ENCODE measurements around the gene CLMP.
"Not testable (repeated sequence)": the region's sequence is repeated elsewhere in the genome, so short reads cannot be mapped to it uniquely, and the experiment has no call there.

CLMP gene

GRCh38 chr11:123169821-123170220, 25.2 kb downstream of the CLMP start:
- Mint-ChIP-seq H3K36me3 (no peaks in the 10 kb centered on the region), H3K27ac (no peak overlapping the region), H3K4me1 (no peaks in the 10 kb centered on the region), H3K9me3 (no peaks in the 10 kb centered on the region), H3K4me3 (no peak overlapping the region)
- ATAC-seq = no peak
- DNase-seq (ENCODE audit: low spot score in 2 of 2) = no peak

- DNase-seq (ENCODE audit: low spot score in 2 of 2) (no peak), ATAC-seq (no peak)
- Mint-ChIP-seq H3K4me3 (no peak overlapping the region), H3K9me3 (no peaks in the 10 kb centered on the region), H3K4me1 (no peaks in the 10 kb centered on the region), H3K36me3 (no peaks in the 10 kb centered on the region), H3K27ac (no peak overlapping the region)
Observed at GRCh38 chr11:123168955-123169484, 26.0 kb downstream of the CLMP start.

- H3K4me1 Mint-ChIP-seq = no peaks in the 10 kb centered on the region
- DNase-seq (ENCODE audit: low spot score in 2 of 2) = no peak
- no peak overlapping the region for H3K27ac Mint-ChIP-seq
- ATAC-seq = no peak
- no peaks in the 10 kb centered on the region for H3K36me3 Mint-ChIP-seq
- no peaks in the 10 kb centered on the region for H3K9me3 Mint-ChIP-seq
- no peak overlapping the region for H3K4me3 Mint-ChIP-seq
Observed at GRCh38 chr11:123168241-123168640, 26.8 kb downstream of the CLMP start.

- H3K36me3 Mint-ChIP-seq = no peaks in the 10 kb centered on the region
- H3K9me3 Mint-ChIP-seq = no peaks in the 10 kb centered on the region
- ATAC-seq = peak; percentile 8
- H3K27ac Mint-ChIP-seq = no peak overlapping the region
- no peak overlapping the region for H3K4me3 Mint-ChIP-seq
- no peaks in the 10 kb centered on the region for H3K4me1 Mint-ChIP-seq
- peak in 1 of 2 donors; percentile 54 for DNase-seq (ENCODE audit: low spot score in 2 of 2)
Observed at GRCh38 chr11:123166071-123166559, 28.9 kb downstream of the CLMP start.

- DNase-seq (ENCODE audit: low spot score in 2 of 2) (no peak), ATAC-seq (no peak)
- Mint-ChIP-seq H3K4me1 (no peaks in the 10 kb centered on the region), H3K27ac (no peak overlapping the region), H3K4me3 (no peak overlapping the region), H3K9me3 (no peaks in the 10 kb centered on the region), H3K36me3 (no peaks in the 10 kb centered on the region)
Observed at GRCh38 chr11:123164732-123165450, 30.2 kb downstream of the CLMP start.

- Mint-ChIP-seq H3K4me3 (no peak overlapping the region), H3K4me1 (peaks cover 8% of the 10 kb centered on the region), H3K36me3 (no peaks in the 10 kb centered on the region), H3K9me3 (no peaks in the 10 kb centered on the region), H3K27ac (no peak overlapping the region)
- DNase-seq (ENCODE audit: low spot score in 2 of 2) (no peak), ATAC-seq (no peak)
Observed at GRCh38 chr11:123163621-123164020, 31.4 kb downstream of the CLMP start.

- ATAC-seq (no peak), DNase-seq (ENCODE audit: low spot score in 2 of 2) (no peak)
- Mint-ChIP-seq H3K4me1 (peaks cover 8% of the 10 kb centered on the region), H3K27ac (no peak overlapping the region), H3K9me3 (no peaks in the 10 kb centered on the region), H3K36me3 (no peaks in the 10 kb centered on the region), H3K4me3 (no peak overlapping the region)
Observed at GRCh38 chr11:123161376-123162030, 33.5 kb downstream of the CLMP start.

GRCh38 chr11:123159183-123159857, 35.7 kb downstream of the CLMP start:
- Mint-ChIP-seq H3K4me1 (peaks cover 8% of the 10 kb centered on the region), H3K9me3 (peaks cover 3% of the 10 kb centered on the region), H3K36me3 (no peaks in the 10 kb centered on the region), H3K27ac (peak overlapping the region; percentile 56), H3K4me3 (no peak overlapping the region)
- ATAC-seq (no peak), DNase-seq (ENCODE audit: low spot score in 2 of 2) (no peak)

- H3K4me1 Mint-ChIP-seq = peaks cover 8% of the 10 kb centered on the region
- H3K4me3 Mint-ChIP-seq = no peak overlapping the region
- DNase-seq (ENCODE audit: low spot score in 2 of 2) (no peak), ATAC-seq (no peak)
- H3K27ac Mint-ChIP-seq = peak overlapping the region; percentile 56
- no peaks in the 10 kb centered on the region for H3K36me3 Mint-ChIP-seq
- peaks cover 3% of the 10 kb centered on the region for H3K9me3 Mint-ChIP-seq
Observed at GRCh38 chr11:123158033-123159003, 36.7 kb downstream of the CLMP start.

GRCh38 chr11:123152951-123153350, 42.1 kb downstream of the CLMP start:
- no peak for DNase-seq (ENCODE audit: low spot score in 2 of 2)
- peaks cover 6% of the 10 kb centered on the region for H3K4me1 Mint-ChIP-seq
- H3K27ac Mint-ChIP-seq = no peak overlapping the region
- H3K9me3 Mint-ChIP-seq = peaks cover 3% of the 10 kb centered on the region
- H3K4me3 Mint-ChIP-seq = no peak overlapping the region
- H3K36me3 Mint-ChIP-seq = no peaks in the 10 kb centered on the region
- no peak for ATAC-seq

- H3K9me3 Mint-ChIP-seq; ATAC-seq; H3K4me3 Mint-ChIP-seq; DNase-seq (ENCODE audit: low spot score in 2 of 2); H3K4me1 Mint-ChIP-seq; H3K27ac Mint-ChIP-seq; H3K36me3 Mint-ChIP-seq: not testable (repeated sequence)
Observed at GRCh38 chr11:123152346-123152745, 42.7 kb downstream of the CLMP start.

GRCh38 chr11:123151796-123152195, 43.3 kb downstream of the CLMP start:
- no peaks in the 10 kb centered on the region for H3K36me3 Mint-ChIP-seq
- H3K4me1 Mint-ChIP-seq = peaks cover 6% of the 10 kb centered on the region
- DNase-seq (ENCODE audit: low spot score in 2 of 2) (no peak), ATAC-seq (no peak)
- H3K27ac Mint-ChIP-seq = no peak overlapping the region
- H3K9me3 Mint-ChIP-seq = peaks cover 3% of the 10 kb centered on the region
- H3K4me3 Mint-ChIP-seq = no peak overlapping the region

- Mint-ChIP-seq H3K9me3 (peaks cover 2% of the 10 kb centered on the region), H3K27ac (no peak overlapping the region), H3K36me3 (no peaks in the 10 kb centered on the region), H3K4me3 (no peak overlapping the region), H3K4me1 (peaks cover 6% of the 10 kb centered on the region)
- DNase-seq (ENCODE audit: low spot score in 2 of 2) = no peak
- no peak for ATAC-seq
Observed at GRCh38 chr11:123151366-123151765, 43.7 kb downstream of the CLMP start.

- no peak for ATAC-seq
- Mint-ChIP-seq H3K9me3 (no peaks in the 10 kb centered on the region), H3K36me3 (no peaks in the 10 kb centered on the region), H3K4me1 (peaks cover 6% of the 10 kb centered on the region), H3K4me3 (no peak overlapping the region), H3K27ac (no peak overlapping the region)
- DNase-seq (ENCODE audit: low spot score in 2 of 2) = no peak
Observed at GRCh38 chr11:123150882-123151281, 44.2 kb downstream of the CLMP start.

- no peak overlapping the region for H3K4me3 Mint-ChIP-seq
- ATAC-seq (no peak), DNase-seq (ENCODE audit: low spot score in 2 of 2) (no peak)
- no peak overlapping the region for H3K27ac Mint-ChIP-seq
- no peaks in the 10 kb centered on the region for H3K36me3 Mint-ChIP-seq
- H3K4me1 Mint-ChIP-seq = peaks cover 6% of the 10 kb centered on the region
- H3K9me3 Mint-ChIP-seq = no peaks in the 10 kb centered on the region
Observed at GRCh38 chr11:123148965-123149364, 46.1 kb downstream of the CLMP start.
